WTC11 (cell line): Measurements from ENCODE around the gene MRPL52. TPM values are rescaled to one million over a fixed set of nuclear protein-coding genes. Genes with fewer than 3 reads are reported as not detected.

Experiments used
- ATAC-seq: fragments of 200-7000 bp; cut with Tn5 transposase; 2 replicates; pipeline ENCODE4 v1.10.0; 2021; ENCODE audit warnings: mild to moderate bottlenecking, moderate library complexity
- CTCF ChIA-PET: fragments of 300-600 bp; sonication (Branson Sonifier 250); formaldehyde crosslinking; loops from one replicate; lab custom pipeline; 2021; ENCODE audit warnings: antibody characterized with exemption; lab: Charles Lee
- POLR2A ChIA-PET: fragments of 350-600 bp; sonication (Branson Sonifier 250); formaldehyde crosslinking; loops from one replicate; lab custom pipeline; 2021; ENCODE audit warnings: antibody characterized with exemption; lab: Charles Lee
- DNase-seq: peaks from one replicate; pipeline ENCODE4 v3.0.0; 2021; ENCODE audit warnings: low spot score
- H3K27ac Mint-ChIP-seq: 2 replicates; pipeline ENCODE4 v1.8.0; 2021; ENCODE audit warnings: mixed read lengths
- H3K27me3 Mint-ChIP-seq: 2 replicates; pipeline ENCODE4 v1.8.0; 2021; ENCODE audit warnings: low read depth, mild to moderate bottlenecking, moderate library complexity, mixed read lengths
- H3K36me3 Mint-ChIP-seq: 2 replicates; pipeline ENCODE4 v1.8.0; 2021; ENCODE audit warnings: mixed read lengths
- H3K4me1 Mint-ChIP-seq: 2 replicates; pipeline ENCODE4 v1.8.0; 2022; ENCODE audit warnings: mixed read lengths
- H3K4me3 Mint-ChIP-seq: 2 replicates; pipeline ENCODE4 v1.8.0; 2021; ENCODE audit warnings: mild to moderate bottlenecking, moderate library complexity, mixed read lengths
- H3K9me3 Mint-ChIP-seq: 2 replicates; pipeline ENCODE4 v1.8.0; 2021; ENCODE audit warnings: mixed read lengths
- EMX1 ChIP-seq: fragments of 250-450 bp; sonication (Bioruptor Pico); IDR thresholded peaks from 2 replicates; pipeline ENCODE4 v1.8.0; 2021; ENCODE audit warnings: mild to moderate bottlenecking
- GABPB1 ChIP-seq: sonication (generic); formaldehyde crosslinking; IDR thresholded peaks from 2 replicates; pipeline ENCODE4 v1.8.1; 2023; ENCODE audit warnings: mild to moderate bottlenecking, missing genetic modification reagents
- SP1 ChIP-seq: sonication (generic); formaldehyde crosslinking; conservative IDR thresholded peaks from 2 replicates; pipeline ENCODE4 v1.8.1; 2022; ENCODE audit warnings: missing genetic modification reagents
- TEAD4 ChIP-seq: sonication (generic); formaldehyde crosslinking; IDR thresholded peaks from 2 replicates; pipeline ENCODE4 v1.8.0; 2022; ENCODE audit warnings: mild to moderate bottlenecking, missing genetic modification reagents
- TP53 ChIP-seq: sonication (generic); formaldehyde crosslinking; IDR thresholded peaks from 2 replicates; pipeline ENCODE4 v1.8.1; 2023; ENCODE audit warnings: mild to moderate bottlenecking, missing genetic modification reagents
- ZNF416 ChIP-seq: fragments of 250-450 bp; sonication (Bioruptor Pico); IDR thresholded peaks from 2 replicates; pipeline ENCODE4 v1.9.0; 2021; ENCODE audit warnings: mild to moderate bottlenecking, inconsistent platforms
- total RNA-seq: library from RNA; stranded (reverse); gene quantifications from 3 replicates; pipeline ENCODE4 v1.2.3, GENCODE V29; 2021
- TF ChIP-seq, protein P1 (sequence below): sonication (generic); formaldehyde crosslinking; IDR thresholded peaks from 2 replicates; pipeline ENCODE4 v1.8.0; 2022; ENCODE audit warnings: mild to moderate bottlenecking, missing genetic modification reagents
- TF ChIP-seq, protein P2 (sequence below): fragments of 250-450 bp; sonication (Bioruptor Pico); IDR thresholded peaks from 2 replicates; pipeline ENCODE4 v1.9.0; 2021; ENCODE audit warnings: moderate library complexity, mild to moderate bottlenecking, inconsistent platforms, borderline replicate concordance
- TF ChIP-seq, protein P3 (sequence below): sonication (generic); formaldehyde crosslinking; IDR thresholded peaks from 2 replicates; pipeline ENCODE4 v1.8.1; 2022; ENCODE audit warnings: missing genetic modification reagents, borderline replicate concordance
- TF ChIP-seq, protein P4 (sequence below): fragments of 250-450 bp; sonication (Bioruptor Pico); conservative IDR thresholded peaks from 2 replicates; pipeline ENCODE4 v1.9.0; 2021; ENCODE audit warnings: mild to moderate bottlenecking

The MRPL52 gene
- total RNA-seq, 1 experiment from 2014 or later, result 170 TPM

DNA sequence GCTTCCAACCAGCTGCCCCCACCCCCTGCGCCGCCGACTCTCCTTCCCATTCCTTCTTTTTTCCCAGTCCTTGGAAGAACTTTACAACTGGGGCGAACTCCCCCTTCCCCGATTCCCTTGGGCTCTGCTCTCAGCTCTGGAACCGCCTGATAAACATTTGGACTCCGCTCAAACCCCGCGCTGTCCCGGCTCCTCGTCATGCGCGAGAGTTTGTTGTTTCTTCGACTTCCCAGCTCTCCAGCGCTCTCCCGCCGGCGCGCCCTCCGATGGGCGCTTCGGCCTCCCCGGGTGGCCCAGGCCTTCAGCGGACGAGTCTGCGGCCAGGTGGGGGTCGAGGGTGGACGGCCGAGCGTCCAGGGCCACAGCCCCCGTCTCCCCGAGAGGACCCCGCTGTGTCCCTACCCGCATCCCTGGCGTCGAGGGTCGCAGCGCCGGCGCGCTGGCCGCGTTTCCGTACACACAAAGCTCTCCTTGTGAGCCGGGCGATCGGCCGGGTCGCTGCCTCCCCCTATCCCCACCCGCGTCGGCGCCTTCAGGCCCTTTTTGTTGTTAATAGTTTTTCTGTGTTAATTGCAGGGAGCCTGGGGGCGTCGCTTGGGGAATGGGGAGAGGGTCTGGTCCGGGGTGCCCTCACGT, 7.5 kb downstream of the MRPL52 start:
- POLR2A ChIA-PET, result interaction anchor here (0.6 to 3.7 kb wide), 12 partner anchors 7 to 238 kb away, joined by 3 to 81 read pairs (median 4); partner anchors contain the start of genes MRPL52, PRMT5 and REM2
- DNase-seq, result peak; percentile 55
- TF ChIP-seq TP53 (CRISPR knock-in tag) (peak; percentile 43; the same call in 1 of the 2 replicates), TEAD4 (CRISPR knock-in tag) (no peak)
- TF ChIP-seq, protein P1, sequence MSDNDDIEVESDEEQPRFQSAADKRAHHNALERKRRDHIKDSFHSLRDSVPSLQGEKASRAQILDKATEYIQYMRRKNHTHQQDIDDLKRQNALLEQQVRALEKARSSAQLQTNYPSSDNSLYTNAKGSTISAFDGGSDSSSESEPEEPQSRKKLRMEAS (CRISPR knock-in tag), result 0 out of 2 replicates have a peak, but pooled peaks have one; percentile 33
- H3K36me3 Mint-ChIP-seq, result peaks cover 21% of the 10 kb centered on the region
- peak overlapping the region; percentile 100 for H3K4me3 Mint-ChIP-seq
- CTCF ChIA-PET, result interaction anchor here (0.5 to 7.4 kb wide), 17 partner anchors 10 to 280 kb away, joined by 3 to 136 read pairs (median 6); partner anchors contain the start of genes LRP10 and REM2
- peaks cover 29% of the 10 kb centered on the region for H3K4me1 Mint-ChIP-seq
- H3K27me3 Mint-ChIP-seq, result no peaks in the 10 kb centered on the region; the same call in 1 of the 2 replicates
- H3K9me3 Mint-ChIP-seq, result no peaks in the 10 kb centered on the region
- H3K27ac Mint-ChIP-seq, result peak overlapping the region; percentile 98
- ATAC-seq, result peak; percentile 7; the same call in 1 of the 2 replicates

DNA sequence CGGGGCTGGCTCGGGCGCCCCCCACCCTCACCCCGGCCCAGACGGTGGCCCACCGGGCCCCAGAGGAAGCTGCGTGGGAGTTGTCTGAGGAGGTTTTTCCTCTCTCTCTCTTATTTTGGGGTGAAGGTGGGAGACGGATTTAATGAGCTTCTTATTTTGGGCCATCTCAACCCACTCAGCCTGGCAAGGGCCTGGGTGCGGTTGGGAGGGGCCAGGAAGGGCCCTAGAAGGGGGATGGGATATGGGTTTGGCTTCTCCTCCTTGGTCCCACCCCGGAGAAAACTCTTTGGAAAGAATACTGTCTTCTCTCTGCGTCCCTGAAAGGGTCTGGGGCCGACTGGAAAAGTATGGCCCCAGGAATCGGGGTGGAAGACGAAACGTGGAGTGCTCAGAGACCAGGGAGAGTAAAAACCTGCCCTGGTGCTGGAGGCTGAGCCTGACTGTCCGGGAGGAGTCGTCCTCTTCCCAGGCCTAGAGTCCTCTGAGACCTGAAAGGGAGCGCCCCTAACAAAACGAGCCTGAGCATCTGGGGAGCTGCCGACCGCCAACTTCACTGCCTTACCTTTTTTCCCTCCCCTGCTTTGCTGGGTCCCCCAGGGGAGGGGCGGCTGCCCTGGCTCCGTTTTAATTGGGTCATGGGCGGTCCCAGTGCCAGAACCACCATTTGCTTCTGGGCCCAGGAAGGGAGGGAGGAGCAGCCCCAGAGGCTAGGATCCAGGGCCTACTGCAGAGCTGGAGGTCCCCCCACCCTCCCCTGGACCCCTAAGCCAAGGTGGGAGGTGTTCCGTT, 8.3 kb downstream of the MRPL52 start:
- no peaks in the 10 kb centered on the region; the same call in 1 of the 2 replicates for H3K27me3 Mint-ChIP-seq
- TF ChIP-seq EMX1 (no peak), ZNF416 (CRISPR knock-in tag) (0 out of 2 replicates have a peak, but pooled peaks have one; percentile 19), SP1 (CRISPR knock-in tag) (no peak)
- TF ChIP-seq, protein P1 (CRISPR knock-in tag), result 0 out of 2 replicates have a peak, but pooled peaks have one; percentile 6
- TF ChIP-seq, protein P2, sequence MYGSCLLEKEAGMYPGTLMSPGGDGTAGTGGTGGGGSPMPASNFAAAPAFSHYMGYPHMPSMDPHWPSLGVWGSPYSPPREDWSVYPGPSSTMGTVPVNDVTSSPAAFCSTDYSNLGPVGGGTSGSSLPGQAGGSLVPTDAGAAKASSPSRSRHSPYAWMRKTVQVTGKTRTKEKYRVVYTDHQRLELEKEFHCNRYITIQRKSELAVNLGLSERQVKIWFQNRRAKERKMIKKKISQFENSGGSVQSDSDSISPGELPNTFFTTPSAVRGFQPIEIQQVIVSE, result no peak
- TF ChIP-seq, protein P3, sequence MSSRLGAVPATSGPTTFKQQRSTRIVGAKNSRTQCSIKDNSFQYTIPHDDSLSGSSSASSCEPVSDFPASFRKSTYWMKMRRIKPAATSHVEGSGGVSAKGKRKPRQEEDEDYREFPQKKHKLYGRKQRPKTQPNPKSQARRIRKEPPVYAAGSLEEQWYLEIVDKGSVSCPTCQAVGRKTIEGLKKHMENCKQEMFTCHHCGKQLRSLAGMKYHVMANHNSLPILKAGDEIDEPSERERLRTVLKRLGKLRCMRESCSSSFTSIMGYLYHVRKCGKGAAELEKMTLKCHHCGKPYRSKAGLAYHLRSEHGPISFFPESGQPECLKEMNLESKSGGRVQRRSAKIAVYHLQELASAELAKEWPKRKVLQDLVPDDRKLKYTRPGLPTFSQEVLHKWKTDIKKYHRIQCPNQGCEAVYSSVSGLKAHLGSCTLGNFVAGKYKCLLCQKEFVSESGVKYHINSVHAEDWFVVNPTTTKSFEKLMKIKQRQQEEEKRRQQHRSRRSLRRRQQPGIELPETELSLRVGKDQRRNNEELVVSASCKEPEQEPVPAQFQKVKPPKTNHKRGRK (CRISPR knock-in tag), result no peak
- TF ChIP-seq, all 79 proteins: peak for 2
- DNase-seq, result peak; percentile 46
- Mint-ChIP-seq H3K36me3 (peaks cover 26% of the 10 kb centered on the region), H3K4me3 (peak overlapping the region; percentile 100), H3K4me1 (peaks cover 29% of the 10 kb centered on the region), H3K27ac (no peak overlapping the region; the same call in 1 of the 2 replicates), H3K9me3 (no peaks in the 10 kb centered on the region)
- CTCF ChIA-PET, result interaction anchor here (0.7 to 7.4 kb wide), 19 partner anchors 11 to 281 kb away, joined by 3 to 136 read pairs (median 5); partner anchors contain the start of genes LRP10 and REM2
- POLR2A ChIA-PET, result interaction anchor here (1.0 to 3.7 kb wide), 12 partner anchors 8 to 239 kb away, joined by 3 to 81 read pairs (median 4); partner anchors contain the start of genes MRPL52, PRMT5 and REM2
- ATAC-seq, result peak; percentile 35

DNA sequence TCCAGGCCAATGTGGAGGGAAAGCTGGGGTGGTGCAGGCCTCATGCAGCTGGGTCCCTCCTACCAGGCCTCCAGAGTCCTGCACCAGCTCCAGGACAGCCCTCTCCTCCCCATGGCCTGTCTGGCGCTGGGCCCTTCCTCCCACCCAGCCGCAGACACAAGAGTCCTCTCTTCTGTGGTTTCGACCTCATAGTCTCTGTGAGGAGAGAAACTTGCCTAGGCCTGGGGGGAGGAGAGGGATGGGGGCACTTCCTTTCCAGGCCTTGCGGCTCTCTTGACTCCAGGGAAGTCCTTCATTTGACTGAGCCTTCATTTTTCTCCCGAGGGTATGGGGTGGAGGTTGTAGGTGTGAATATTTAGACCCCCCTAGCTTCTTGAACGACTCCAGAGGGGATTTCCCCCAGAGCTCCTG, 8.9 kb downstream of the MRPL52 start:
- no peak for DNase-seq
- Mint-ChIP-seq H3K36me3 (peaks cover 28% of the 10 kb centered on the region), H3K27me3 (no peaks in the 10 kb centered on the region; the same call in 1 of the 2 replicates), H3K27ac (peak overlapping the region; percentile 99), H3K4me3 (peak overlapping the region; percentile 100), H3K9me3 (no peaks in the 10 kb centered on the region), H3K4me1 (peaks cover 33% of the 10 kb centered on the region)
- ChIA-PET CTCF (interaction anchor here (0.7 to 7.4 kb wide), 13 partner anchors 8 to 280 kb away, joined by 3 to 136 read pairs (median 4); partner anchors contain the start of gene LRP10), POLR2A (interaction anchor here (1.2 to 3.7 kb wide), 6 partner anchors 9 to 81 kb away, joined by 3 to 81 read pairs (median 6); partner anchors contain the start of gene MRPL52)
- peak; percentile 26; the same call in 1 of the 2 replicates for TF ChIP-seq GABPB1 (CRISPR knock-in tag)
- TF ChIP-seq, protein P4, sequence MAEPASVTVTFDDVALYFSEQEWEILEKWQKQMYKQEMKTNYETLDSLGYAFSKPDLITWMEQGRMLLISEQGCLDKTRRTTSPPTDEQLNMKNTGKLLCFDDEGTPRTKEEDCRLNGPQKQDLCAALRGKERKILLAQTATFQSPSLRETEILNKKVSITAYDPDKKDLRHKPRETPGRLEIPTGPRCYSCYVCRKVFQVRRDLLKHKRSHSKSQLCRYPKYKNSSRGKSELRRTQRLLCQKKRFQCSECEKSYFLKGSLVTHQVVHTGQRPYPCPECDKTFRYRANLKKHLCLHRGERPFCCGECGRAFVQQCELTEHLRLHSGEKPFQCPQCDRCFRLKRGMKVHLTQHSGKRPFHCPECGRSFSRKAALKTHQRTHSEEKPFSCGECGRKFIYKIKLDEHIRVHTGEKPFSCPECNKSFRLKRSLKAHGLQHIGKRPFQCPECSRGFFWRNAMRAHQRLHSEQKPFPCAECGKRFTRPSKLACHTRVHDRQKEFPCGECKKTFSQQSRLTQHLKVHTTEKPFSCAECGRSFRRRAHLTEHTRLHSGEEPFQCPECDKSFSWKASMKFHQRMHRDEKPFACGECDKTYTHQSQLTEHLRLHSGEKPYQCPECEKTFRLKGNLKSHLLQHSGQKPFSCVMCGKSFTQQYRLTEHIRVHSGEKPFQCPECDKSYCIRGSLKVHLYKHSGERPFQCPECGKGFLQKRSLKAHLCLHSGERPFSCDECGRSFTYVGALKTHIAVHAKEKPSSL (CRISPR knock-in tag), result no peak
- peak; percentile 4; the same call in 1 of the 2 replicates for ATAC-seq
